Nephron progenitor cell (in vitro differentiated cells): ENCODE measurements around the gene S100A9.
"Not testable (repeated sequence)": the region's sequence is repeated elsewhere in the genome, so short reads cannot be mapped to it uniquely, and the experiment has no call there.

Experiments used
- DNase-seq: peaks from one replicate; pipeline ENCODE4 v3.0.0; 2021
- H3K27ac Mint-ChIP-seq: 2 replicates; pipeline ENCODE4 v1.8.0; 2021; ENCODE audit warnings: mild to moderate bottlenecking, moderate library complexity, mixed read lengths
- H3K27me3 Mint-ChIP-seq: 2 replicates; pipeline ENCODE4 v1.8.0; 2021; ENCODE audit warnings: mild to moderate bottlenecking, low read depth, mixed read lengths; ENCODE audit not compliant: poor library complexity
- H3K36me3 Mint-ChIP-seq: 2 replicates; pipeline ENCODE4 v1.8.0; 2021; ENCODE audit warnings: low read depth, mixed read lengths
- H3K4me1 Mint-ChIP-seq: 2 replicates; pipeline ENCODE4 v1.8.0; 2021; ENCODE audit warnings: mixed read lengths
- H3K4me3 Mint-ChIP-seq: 2 replicates; pipeline ENCODE4 v1.8.0; 2021; ENCODE audit warnings: mild to moderate bottlenecking, moderate library complexity, mixed read lengths
- H3K9me3 Mint-ChIP-seq: 2 replicates; pipeline ENCODE4 v1.8.0; 2021; ENCODE audit warnings: mild to moderate bottlenecking, moderate library complexity, mixed read lengths
- CTCF ChIP-seq: fragments of 200-600 bp; sonication (generic); IDR thresholded peaks from 2 replicates; pipeline ENCODE4 v1.5.0; 2021; ENCODE audit warnings: antibody characterized with exemption

S100A9 gene

GRCh38 chr1:153313288-153313687, 44.4 kb upstream of the S100A9 start:
- H3K9me3 Mint-ChIP-seq = peaks cover 54% of the 10 kb centered on the region
- no peak for TF ChIP-seq CTCF

GRCh38 chr1:153314388-153314787, 43.3 kb upstream of the S100A9 start:
- H3K27ac Mint-ChIP-seq, H3K4me3 Mint-ChIP-seq, H3K4me1 Mint-ChIP-seq, DNase-seq, H3K36me3 Mint-ChIP-seq: not testable (repeated sequence)
- Mint-ChIP-seq H3K27me3 (peaks cover 28% of the 10 kb centered on the region), H3K9me3 (peaks cover 46% of the 10 kb centered on the region)

More at GRCh38 chr1:153313288-153313687, 44.4 kb upstream of the S100A9 start:
- Mint-ChIP-seq H3K36me3 (no peaks in the 10 kb centered on the region), H3K27ac (no peak overlapping the region), H3K4me1 (no peaks in the 10 kb centered on the region), H3K27me3 (peaks cover 24% of the 10 kb centered on the region), H3K4me3 (no peak overlapping the region)
- no peak for DNase-seq

- peaks cover 56% of the 10 kb centered on the region for H3K9me3 Mint-ChIP-seq
- H3K27me3 Mint-ChIP-seq = peaks cover 31% of the 10 kb centered on the region
- DNase-seq, H3K4me1 Mint-ChIP-seq, H3K27ac Mint-ChIP-seq, H3K4me3 Mint-ChIP-seq, H3K36me3 Mint-ChIP-seq: not testable (repeated sequence)
Measured at GRCh38 chr1:153316013-153316412, 41.6 kb upstream of the S100A9 start.

- Mint-ChIP-seq H3K9me3 (peaks cover 64% of the 10 kb centered on the region), H3K27me3 (peaks cover 29% of the 10 kb centered on the region)
- H3K4me3 Mint-ChIP-seq, H3K36me3 Mint-ChIP-seq, H3K4me1 Mint-ChIP-seq, DNase-seq, H3K27ac Mint-ChIP-seq: not testable (repeated sequence)
Measured at GRCh38 chr1:153318145-153318544, 39.5 kb upstream of the S100A9 start.

- Mint-ChIP-seq H3K36me3 (no peaks in the 10 kb centered on the region), H3K4me3 (no peak overlapping the region), H3K27ac (no peak overlapping the region), H3K9me3 (peaks cover 64% of the 10 kb centered on the region), H3K4me1 (no peaks in the 10 kb centered on the region), H3K27me3 (peaks cover 13% of the 10 kb centered on the region)
- no peak for TF ChIP-seq CTCF
- DNase-seq = no peak
Measured at GRCh38 chr1:153322568-153322967, 35.1 kb upstream of the S100A9 start.

GRCh38 chr1:153324912-153325311, 32.7 kb upstream of the S100A9 start:
- H3K4me1 Mint-ChIP-seq = no peaks in the 10 kb centered on the region
- no peak overlapping the region for H3K4me3 Mint-ChIP-seq
- H3K27ac Mint-ChIP-seq = no peak overlapping the region

GRCh38 chr1:153333902-153334301, 23.8 kb upstream of the S100A9 start:
- Mint-ChIP-seq H3K27me3 (peaks cover 21% of the 10 kb centered on the region), H3K4me1 (no peaks in the 10 kb centered on the region), H3K27ac (no peak overlapping the region), H3K36me3 (no peaks in the 10 kb centered on the region), H3K9me3 (peaks cover 35% of the 10 kb centered on the region), H3K4me3 (no peak overlapping the region)
- DNase-seq = no peak
- no peak for TF ChIP-seq CTCF

More at GRCh38 chr1:153324912-153325311, 32.7 kb upstream of the S100A9 start:
- Mint-ChIP-seq H3K9me3 (peaks cover 77% of the 10 kb centered on the region), H3K36me3 (no peaks in the 10 kb centered on the region), H3K27me3 (peaks cover 3% of the 10 kb centered on the region)
- DNase-seq = no peak
- TF ChIP-seq CTCF = no peak
